Activated CD4-positive, alpha-beta memory T cell treated with anti-CD3 and anti-CD28 coated beads for 36 hours (primary cell): Measurements from ENCODE around the gene ISL1. TPM values are rescaled to one million over a fixed set of nuclear protein-coding genes. Genes with fewer than 3 reads are reported as not detected.

ENCODE experiments used
- CTCF ChIA-PET: fragments of 350-600 bp; sonication (Branson Sonifier 250); formaldehyde crosslinking; loops from one replicate; lab custom pipeline; 2021; ENCODE audit warnings: antibody characterized with exemption, inconsistent platforms; lab: Charles Lee
- POLR2A ChIA-PET: fragments of 350-600 bp; sonication (Branson Sonifier 250); formaldehyde crosslinking; loops from one replicate; lab custom pipeline; 2021; ENCODE audit warnings: antibody characterized with exemption; lab: Charles Lee
- DNase-seq: peaks from one replicate; pipeline ENCODE4 v3.0.0-alpha.2; 2020
- H3K27ac Mint-ChIP-seq: one replicate; pipeline ENCODE4 v1.8.0; 2021; ENCODE audit warnings: mixed read lengths
- H3K27me3 Mint-ChIP-seq: one replicate; pipeline ENCODE4 v1.8.0; 2021; ENCODE audit warnings: mixed read lengths
- H3K36me3 Mint-ChIP-seq: one replicate; pipeline ENCODE4 v1.8.0; 2021; ENCODE audit warnings: mixed read lengths
- H3K4me1 Mint-ChIP-seq: one replicate; pipeline ENCODE4 v1.8.0; 2021; ENCODE audit warnings: low read depth, mixed read lengths
- H3K4me3 Mint-ChIP-seq: one replicate; pipeline ENCODE4 v1.8.0; 2021; ENCODE audit warnings: mild to moderate bottlenecking, mixed read lengths
- H3K9me3 Mint-ChIP-seq: one replicate; pipeline ENCODE4 v1.8.0; 2021; ENCODE audit warnings: mixed read lengths
- intact Hi-C: fragments of 100-400 bp; cut with micrococcal nuclease; formaldehyde crosslinking; loops from one replicate; pipeline ENCODE4 v1.15.1; 2023
- total RNA-seq, 2 experiments: library from RNA; stranded (reverse); gene quantifications; one replicate each; pipeline ENCODE4 v1.2.3, GENCODE V29; 2021

ISL1 gene
- total RNA-seq, 2 experiments from 2014 or later: not detected

GRCh38 chr5:51378448-51379330 is 4.6 kb upstream of the ISL1 start:
- H3K27ac Mint-ChIP-seq: no peak overlapping the region
- H3K36me3 Mint-ChIP-seq: peaks cover 3% of the 10 kb centered on the region
- no peaks in the 10 kb centered on the region for H3K9me3 Mint-ChIP-seq
- ChIA-PET CTCF (no interaction called here), POLR2A (no interaction called here)
- H3K4me1 Mint-ChIP-seq: peaks cover 8% of the 10 kb centered on the region
- H3K27me3 Mint-ChIP-seq: peaks cover 76% of the 10 kb centered on the region
- DNase-seq: no peak
- intact Hi-C loops: no loop called here
- H3K4me3 Mint-ChIP-seq: no peak overlapping the region

- no peak overlapping the region for H3K4me3 Mint-ChIP-seq
- POLR2A ChIA-PET: no interaction called here
- H3K4me1 Mint-ChIP-seq: peaks cover 8% of the 10 kb centered on the region
- peaks cover 3% of the 10 kb centered on the region for H3K36me3 Mint-ChIP-seq
- no peak overlapping the region for H3K27ac Mint-ChIP-seq
- peaks cover 82% of the 10 kb centered on the region for H3K27me3 Mint-ChIP-seq
- intact Hi-C loops: no loop called here
- CTCF ChIA-PET: no interaction called here
- H3K9me3 Mint-ChIP-seq: no peaks in the 10 kb centered on the region
- no peak for DNase-seq
Observed at GRCh38 chr5:51379331-51379700, 3.9 kb upstream of the ISL1 start.

DNA sequence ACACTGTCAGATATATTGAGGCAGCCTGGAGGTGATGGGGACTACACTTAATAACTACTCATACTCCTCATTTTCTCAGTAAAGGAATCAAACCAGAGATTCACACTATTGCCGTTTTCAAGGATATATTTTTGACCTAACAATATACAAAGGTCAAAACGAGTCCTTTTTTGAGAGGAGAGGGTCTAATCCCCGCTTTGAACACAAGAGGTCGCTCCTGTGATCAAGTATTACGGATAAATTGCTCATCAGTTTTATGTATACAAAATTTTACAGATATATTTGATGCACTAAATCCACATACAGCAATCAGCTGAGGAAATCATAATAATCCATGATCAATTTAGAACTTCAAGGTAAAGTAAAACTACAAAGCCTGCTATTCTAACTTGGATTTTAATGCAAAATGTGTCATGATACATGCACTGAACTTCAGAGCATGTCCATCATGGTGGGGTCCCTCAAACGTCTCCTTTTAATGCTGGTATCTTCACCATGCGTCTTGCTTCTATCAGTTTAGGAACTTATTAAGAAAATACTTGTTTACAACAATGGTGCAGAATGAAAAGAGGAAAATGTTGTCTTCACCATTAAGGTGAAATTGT is 2.5 kb upstream of the ISL1 start:
- intact Hi-C loops: loop anchor here (2.0 kb wide), 3 partner anchors 414 to 1276 kb away; no protein-coding TSS in a partner anchor
- DNase-seq: no peak
- no peaks in the 10 kb centered on the region for H3K9me3 Mint-ChIP-seq

DNA sequence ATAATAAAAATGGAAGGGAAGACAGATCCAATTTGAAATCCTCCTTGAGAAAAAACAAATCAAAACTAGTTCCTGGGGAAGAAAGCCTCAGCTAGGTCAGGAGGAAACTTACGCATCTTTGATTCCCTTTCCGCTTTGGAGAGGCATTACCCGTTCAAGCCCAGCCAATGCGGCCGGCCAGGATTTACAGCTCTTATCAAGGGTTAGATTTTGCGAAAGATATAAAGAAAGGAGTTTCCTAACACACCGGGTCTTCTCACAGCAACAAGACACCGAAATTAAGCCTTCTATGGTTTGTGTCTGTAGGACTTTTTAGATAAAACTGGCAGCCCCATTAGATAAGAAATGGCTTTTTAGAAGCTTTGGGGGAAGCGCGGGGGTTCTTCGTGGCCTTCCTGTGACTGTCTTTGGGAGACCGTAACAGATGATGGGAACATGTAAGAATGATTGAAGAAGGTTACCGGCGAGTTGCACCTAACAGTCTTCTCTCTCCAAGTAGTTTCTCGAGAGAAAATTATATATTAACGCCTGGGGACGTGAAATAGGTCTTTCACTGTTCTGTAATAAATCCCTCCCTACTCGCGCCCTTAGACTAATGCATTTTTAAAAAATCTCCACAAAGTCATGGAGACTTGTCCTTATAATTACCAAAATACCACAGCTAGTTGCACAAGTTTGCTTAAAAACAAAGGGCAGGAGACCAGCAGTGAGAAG is 1.3 kb upstream of the ISL1 start:
- ChIA-PET CTCF (no interaction called here), POLR2A (no interaction called here)
- H3K4me3 Mint-ChIP-seq: no peak overlapping the region
- peaks cover 8% of the 10 kb centered on the region for H3K4me1 Mint-ChIP-seq
- DNase-seq: no peak
- H3K27me3 Mint-ChIP-seq: peaks cover 92% of the 10 kb centered on the region
- no peak overlapping the region for H3K27ac Mint-ChIP-seq
- H3K9me3 Mint-ChIP-seq: no peaks in the 10 kb centered on the region
- peaks cover 3% of the 10 kb centered on the region for H3K36me3 Mint-ChIP-seq
- intact Hi-C loops: loop anchor here (2.0 kb wide), 3 partner anchors 415 to 1275 kb away; no protein-coding TSS in a partner anchor

More for the DNA sequence above, 2.5 kb upstream of the ISL1 start:
- Mint-ChIP-seq H3K36me3 (peaks cover 3% of the 10 kb centered on the region), H3K27ac (no peak overlapping the region), H3K4me1 (peaks cover 8% of the 10 kb centered on the region), H3K27me3 (peaks cover 86% of the 10 kb centered on the region), H3K4me3 (no peak overlapping the region)
- ChIA-PET POLR2A (no interaction called here), CTCF (interaction anchor here (0.7 kb wide), 1 partner anchor 78 kb away, joined by 3 read pairs; no protein-coding TSS in a partner anchor)

GRCh38 chr5:51382521-51383130 is 622 bp upstream of the ISL1 start:
- no peak for DNase-seq
- H3K36me3 Mint-ChIP-seq: peaks cover 3% of the 10 kb centered on the region
- no peaks in the 10 kb centered on the region for H3K9me3 Mint-ChIP-seq
- ChIA-PET POLR2A (no interaction called here), CTCF (no interaction called here)
- H3K27me3 Mint-ChIP-seq: peaks cover 89% of the 10 kb centered on the region
- intact Hi-C loops: no loop called here
- H3K4me3 Mint-ChIP-seq: peak overlapping the region; percentile 48
- H3K4me1 Mint-ChIP-seq: peaks cover 8% of the 10 kb centered on the region
- H3K27ac Mint-ChIP-seq: no peak overlapping the region

- POLR2A ChIA-PET: no interaction called here
- no peaks in the 10 kb centered on the region for H3K9me3 Mint-ChIP-seq
Observed at GRCh38 chr5:51384281-51384840, 1.1 kb downstream of the ISL1 start.

GRCh38 chr5:51385216-51385615 is 2.0 kb downstream of the ISL1 start:
- Mint-ChIP-seq H3K4me3 (no peak overlapping the region), H3K4me1 (peaks cover 2% of the 10 kb centered on the region), H3K27me3 (peaks cover 81% of the 10 kb centered on the region), H3K27ac (no peak overlapping the region), H3K9me3 (no peaks in the 10 kb centered on the region), H3K36me3 (no peaks in the 10 kb centered on the region)
- POLR2A ChIA-PET: no interaction called here
- CTCF ChIA-PET: no interaction called here
- no peak for DNase-seq
- intact Hi-C loops: no loop called here

More at GRCh38 chr5:51384281-51384840, 1.1 kb downstream of the ISL1 start:
- intact Hi-C loops: no loop called here
- Mint-ChIP-seq H3K4me3 (no peak overlapping the region), H3K27me3 (peaks cover 86% of the 10 kb centered on the region), H3K27ac (no peak overlapping the region), H3K4me1 (peaks cover 2% of the 10 kb centered on the region), H3K36me3 (no peaks in the 10 kb centered on the region)
- DNase-seq: no peak
- CTCF ChIA-PET: no interaction called here

- no peak overlapping the region for H3K27ac Mint-ChIP-seq
- DNase-seq: no peak
- intact Hi-C loops: no loop called here
- H3K36me3 Mint-ChIP-seq: no peaks in the 10 kb centered on the region
- CTCF ChIA-PET: no interaction called here
- H3K27me3 Mint-ChIP-seq: peaks cover 73% of the 10 kb centered on the region
- POLR2A ChIA-PET: no interaction called here
- H3K4me1 Mint-ChIP-seq: peaks cover 2% of the 10 kb centered on the region
- H3K4me3 Mint-ChIP-seq: no peak overlapping the region
- no peaks in the 10 kb centered on the region for H3K9me3 Mint-ChIP-seq
Observed at GRCh38 chr5:51386916-51387883, 4.0 kb downstream of the ISL1 start.

- Mint-ChIP-seq H3K36me3 (no peaks in the 10 kb centered on the region), H3K27me3 (peaks cover 66% of the 10 kb centered on the region), H3K4me1 (no peaks in the 10 kb centered on the region), H3K27ac (no peak overlapping the region), H3K9me3 (no peaks in the 10 kb centered on the region), H3K4me3 (no peak overlapping the region)
- ChIA-PET POLR2A (no interaction called here), CTCF (no interaction called here)
- intact Hi-C loops: no loop called here
- no peak for DNase-seq
Observed at GRCh38 chr5:51387884-51388275, 4.6 kb downstream of the ISL1 start.

GRCh38 chr5:51388488-51389287 is 5.4 kb downstream of the ISL1 start:
- intact Hi-C loops: no loop called here
- no peak overlapping the region for H3K27ac Mint-ChIP-seq
- H3K27me3 Mint-ChIP-seq: peaks cover 59% of the 10 kb centered on the region
- no peaks in the 10 kb centered on the region for H3K4me1 Mint-ChIP-seq
- no peak for DNase-seq
- no peak overlapping the region for H3K4me3 Mint-ChIP-seq
- CTCF ChIA-PET: no interaction called here
- no peaks in the 10 kb centered on the region for H3K36me3 Mint-ChIP-seq
- POLR2A ChIA-PET: no interaction called here
- no peaks in the 10 kb centered on the region for H3K9me3 Mint-ChIP-seq
